ENCODE data around the gene ALOX12B.

Gene ALOX12B

DNA sequence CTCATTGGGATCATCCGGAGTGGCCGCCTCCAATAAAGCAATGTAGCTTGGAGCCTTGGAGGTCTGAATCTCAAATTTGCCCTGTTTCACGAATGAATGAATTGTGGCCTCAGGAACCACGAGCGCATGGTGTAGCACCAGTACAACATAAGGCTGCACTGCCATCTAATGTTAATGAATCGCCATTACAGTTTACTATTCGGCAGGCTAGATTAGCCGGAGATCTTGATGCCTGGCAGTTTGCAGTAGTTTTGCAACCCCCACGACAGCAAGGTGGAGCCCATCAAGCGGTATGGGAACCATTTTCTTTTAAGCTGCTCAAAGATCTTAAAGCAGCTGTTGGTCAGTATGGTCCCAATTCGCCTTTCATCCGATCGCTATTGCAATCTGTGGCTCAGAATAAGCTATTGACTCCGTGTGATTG lies 29.8 kb downstream of the ALOX12B start:
- in situ Hi-C loops (cut with MboI; ENCODE audit: low pct_unique_long_range_greater_than_20kb, low sequenced_read_pairs, unreplicated experiment), result no loop called here
- peak; percentile 84 for DNase-seq (ENCODE audit: low spot score)
- TF ChIP-seq, protein P1, sequence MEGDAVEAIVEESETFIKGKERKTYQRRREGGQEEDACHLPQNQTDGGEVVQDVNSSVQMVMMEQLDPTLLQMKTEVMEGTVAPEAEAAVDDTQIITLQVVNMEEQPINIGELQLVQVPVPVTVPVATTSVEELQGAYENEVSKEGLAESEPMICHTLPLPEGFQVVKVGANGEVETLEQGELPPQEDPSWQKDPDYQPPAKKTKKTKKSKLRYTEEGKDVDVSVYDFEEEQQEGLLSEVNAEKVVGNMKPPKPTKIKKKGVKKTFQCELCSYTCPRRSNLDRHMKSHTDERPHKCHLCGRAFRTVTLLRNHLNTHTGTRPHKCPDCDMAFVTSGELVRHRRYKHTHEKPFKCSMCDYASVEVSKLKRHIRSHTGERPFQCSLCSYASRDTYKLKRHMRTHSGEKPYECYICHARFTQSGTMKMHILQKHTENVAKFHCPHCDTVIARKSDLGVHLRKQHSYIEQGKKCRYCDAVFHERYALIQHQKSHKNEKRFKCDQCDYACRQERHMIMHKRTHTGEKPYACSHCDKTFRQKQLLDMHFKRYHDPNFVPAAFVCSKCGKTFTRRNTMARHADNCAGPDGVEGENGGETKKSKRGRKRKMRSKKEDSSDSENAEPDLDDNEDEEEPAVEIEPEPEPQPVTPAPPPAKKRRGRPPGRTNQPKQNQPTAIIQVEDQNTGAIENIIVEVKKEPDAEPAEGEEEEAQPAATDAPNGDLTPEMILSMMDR (IDR thresholded peaks at IDR 0.05; ENCODE audit: extremely low read depth, insufficient read depth, missing control alignments), result peak; percentile 82

DNA sequence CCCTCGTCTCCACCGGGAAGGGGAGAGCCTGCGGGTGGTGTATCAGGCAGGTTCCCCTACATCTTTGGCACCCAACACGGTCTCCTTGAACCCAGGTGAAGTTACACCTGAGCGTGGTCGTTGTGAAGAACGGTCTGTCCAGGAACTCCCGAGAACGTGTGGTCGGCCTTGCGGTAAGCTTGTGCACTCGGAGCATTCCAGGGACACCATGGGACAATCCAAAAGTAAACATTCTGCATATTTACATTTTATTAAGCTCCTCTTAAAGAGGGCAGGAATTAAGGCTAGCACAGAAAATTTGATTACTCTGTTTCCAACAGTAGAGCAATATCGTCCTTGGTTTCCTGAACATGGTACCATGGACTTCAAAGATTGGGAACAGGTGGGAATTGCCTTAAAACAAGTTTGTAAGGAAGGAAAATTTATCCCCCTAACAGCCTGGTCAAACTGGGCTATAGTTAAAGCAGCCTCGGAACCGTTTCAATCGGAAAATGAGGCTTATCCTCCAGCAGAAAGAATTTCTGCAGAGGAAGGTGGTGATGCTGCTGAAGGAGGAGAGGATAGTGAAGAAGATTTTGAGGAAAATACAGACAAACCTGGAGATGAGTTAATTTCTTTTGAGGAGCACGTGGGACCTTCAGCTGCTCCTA lies 30.4 kb downstream of the ALOX12B start:
- in situ Hi-C loops (cut with MboI; ENCODE audit: low pct_unique_long_range_greater_than_20kb, low sequenced_read_pairs, unreplicated experiment), result no loop called here
- TF ChIP-seq, protein P1 (IDR thresholded peaks at IDR 0.05; ENCODE audit: extremely low read depth, insufficient read depth, missing control alignments), result no peak
- DNase-seq (ENCODE audit: low spot score), result no peak

DNA sequence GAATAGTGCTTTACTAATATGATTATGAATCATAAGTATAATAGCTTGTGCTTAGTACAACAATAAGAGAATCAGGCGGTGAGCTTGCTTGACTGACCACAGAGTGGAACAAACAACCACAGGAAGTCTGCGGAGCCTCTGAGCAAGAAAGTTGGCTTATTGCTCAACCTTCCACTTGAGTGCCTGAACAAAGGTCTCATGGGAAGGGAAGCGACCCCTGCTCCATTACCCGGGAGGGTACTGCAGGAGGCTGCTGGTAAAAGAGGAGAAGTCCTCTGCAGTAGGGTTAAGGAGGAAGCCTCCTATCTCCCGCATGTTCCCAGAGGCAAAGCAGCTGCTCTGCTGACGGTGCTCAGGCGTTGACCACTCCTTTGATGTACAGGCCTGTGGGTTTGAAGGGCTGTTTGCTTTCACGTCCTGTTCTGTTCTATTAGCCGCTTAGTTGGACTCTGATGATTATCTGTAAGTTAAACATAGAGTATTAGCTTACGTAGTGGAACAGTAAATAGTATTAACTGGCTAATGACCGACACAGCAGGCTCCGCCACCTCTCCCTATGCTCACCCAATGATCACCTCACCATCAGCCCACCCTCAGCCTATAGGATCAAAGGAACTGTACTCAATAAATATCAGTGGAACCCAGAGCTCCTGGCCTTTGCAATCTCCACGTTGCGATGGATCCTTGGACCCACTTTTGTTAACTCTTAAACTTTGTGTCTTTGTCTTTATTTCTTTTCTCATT lies 31.1 kb downstream of the ALOX12B start:
- TF ChIP-seq, protein P1 (IDR thresholded peaks at IDR 0.05; ENCODE audit: extremely low read depth, insufficient read depth, missing control alignments), result no peak
- in situ Hi-C loops (cut with MboI; ENCODE audit: low pct_unique_long_range_greater_than_20kb, low sequenced_read_pairs, unreplicated experiment), result no loop called here
- no peak for DNase-seq (ENCODE audit: low spot score)

DNA sequence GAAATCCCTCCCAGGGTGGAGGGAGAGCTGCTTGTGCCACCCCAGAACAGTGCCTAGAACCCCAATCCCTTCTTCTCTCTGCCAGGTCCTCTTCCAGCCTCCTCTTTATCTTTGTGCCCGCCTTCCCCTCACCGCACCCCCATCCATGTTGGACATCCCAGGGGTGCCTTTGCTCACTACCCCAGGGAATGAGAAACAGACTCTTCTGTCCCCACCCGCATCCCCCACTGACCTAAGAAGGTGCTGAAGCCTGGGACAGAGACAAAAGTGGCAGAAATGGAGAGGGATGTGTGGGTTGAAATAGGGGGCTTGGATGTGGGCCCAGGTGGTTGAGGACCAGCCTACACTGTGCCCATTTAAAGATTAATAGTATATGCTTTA lies 31.7 kb downstream of the ALOX12B start:
- in situ Hi-C loops (cut with MboI; ENCODE audit: low pct_unique_long_range_greater_than_20kb, low sequenced_read_pairs, unreplicated experiment), result no loop called here
- TF ChIP-seq, protein P1 (IDR thresholded peaks at IDR 0.05; ENCODE audit: extremely low read depth, insufficient read depth, missing control alignments), result no peak
- DNase-seq (ENCODE audit: low spot score), result no peak

DNA sequence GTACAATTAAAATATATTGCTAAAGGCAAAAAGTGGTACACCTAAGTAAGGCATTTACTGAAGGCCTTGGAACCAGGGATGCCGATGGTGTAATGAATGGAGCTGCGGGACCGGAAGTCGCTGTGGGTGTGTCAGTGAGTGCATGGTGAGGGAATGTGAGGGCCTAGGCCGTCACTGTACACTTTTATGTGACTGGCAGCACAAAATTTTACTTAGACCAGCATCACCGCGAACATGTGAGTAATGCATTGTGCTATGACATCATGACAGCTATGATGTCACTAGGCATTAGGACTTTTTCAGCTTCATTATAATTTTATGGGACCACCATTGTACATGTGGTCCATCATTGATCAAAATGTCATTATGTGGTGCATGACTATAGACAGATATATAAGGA lies 33.9 kb downstream of the ALOX12B start:
- DNase-seq (ENCODE audit: low spot score), result no peak
- in situ Hi-C loops (cut with MboI; ENCODE audit: low pct_unique_long_range_greater_than_20kb, low sequenced_read_pairs, unreplicated experiment), result no loop called here
- TF ChIP-seq, protein P1 (IDR thresholded peaks at IDR 0.05; ENCODE audit: extremely low read depth, insufficient read depth, missing control alignments), result no peak

DNA sequence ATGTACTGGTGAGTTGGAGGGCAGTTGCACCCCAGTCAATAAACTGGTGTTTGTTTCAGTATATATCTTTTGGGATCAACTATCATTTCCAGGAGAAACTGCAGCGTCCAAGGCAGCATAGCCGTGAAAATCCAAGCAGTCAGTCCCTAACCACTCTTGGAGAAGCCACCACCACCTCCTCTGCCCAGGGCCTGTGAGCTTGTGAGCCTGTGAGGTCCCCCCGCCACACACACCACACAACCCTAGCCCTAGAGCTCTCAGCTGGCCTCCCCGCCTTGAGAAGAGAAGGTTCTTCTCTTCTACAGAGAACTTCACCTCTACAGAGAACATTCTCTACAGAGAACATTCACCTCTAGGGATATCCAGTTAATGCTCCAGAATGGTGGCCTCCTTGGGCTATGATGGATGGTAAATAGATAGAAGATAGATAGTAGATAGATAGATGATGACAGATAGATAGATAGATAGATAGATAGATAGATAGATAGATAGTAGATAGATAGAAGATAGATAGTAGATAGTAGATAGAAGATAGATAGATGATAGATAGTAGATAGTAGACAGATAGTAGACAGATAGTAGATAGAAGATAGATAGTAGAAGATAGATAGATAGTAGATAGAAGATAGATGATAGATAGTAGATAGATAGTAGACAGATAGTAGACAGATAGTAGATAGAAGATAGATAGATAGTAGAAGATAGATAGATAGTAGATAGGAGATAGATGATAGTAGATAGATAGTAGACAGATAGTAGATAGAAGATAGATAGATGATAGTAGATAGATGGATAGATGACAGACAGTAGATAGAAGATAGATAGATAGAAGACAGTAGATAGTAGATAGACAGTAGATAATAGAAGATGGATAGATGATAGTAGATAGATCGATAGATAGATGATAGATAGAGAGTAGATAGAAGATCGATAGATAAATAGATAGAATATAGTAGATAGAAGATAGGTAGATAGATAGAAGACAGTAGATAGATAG lies 35.0 kb downstream of the ALOX12B start:
- TF ChIP-seq, protein P1 (IDR thresholded peaks at IDR 0.05; ENCODE audit: extremely low read depth, insufficient read depth, missing control alignments), result no peak
- in situ Hi-C loops (cut with MboI; ENCODE audit: low pct_unique_long_range_greater_than_20kb, low sequenced_read_pairs, unreplicated experiment), result no loop called here

More for the DNA sequence above, 35.0 kb downstream of the ALOX12B start:
- DNase-seq (ENCODE audit: low spot score), result no peak

All from GM13977 (cell line).